ENCODE results near the gene ARMH4. TPM values are rescaled to one million over a fixed set of nuclear protein-coding genes. Genes with fewer than 3 reads are reported as not detected.

The ARMH4 gene
- polyA plus RNA-seq, 3 donors, result 0.07 TPM; not detected in 2

DNA sequence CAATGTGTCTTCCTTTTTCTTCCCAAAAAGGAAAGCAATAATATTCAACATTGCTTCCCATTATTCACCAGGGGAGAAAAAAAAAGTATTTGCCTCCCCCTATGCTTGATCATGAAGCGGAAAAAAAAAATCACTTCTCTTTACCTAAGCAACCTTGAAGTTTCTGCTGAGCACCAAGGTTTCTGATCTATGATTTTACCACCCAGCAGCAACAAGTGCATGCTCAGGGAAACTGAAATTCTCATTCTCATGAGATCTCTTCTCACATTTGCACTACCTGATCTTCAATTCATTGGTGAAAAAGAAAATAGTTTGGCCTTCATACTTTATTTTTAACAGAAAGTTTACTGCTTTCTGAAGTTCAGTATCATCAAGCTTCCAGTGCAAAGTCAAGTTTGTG, 125.8 kb downstream of the ARMH4 start:
- no peak overlapping the region for H3K9ac ChIP-seq (ENCODE audit: insufficient read depth, low read length, poor library complexity, severe bottlenecking)
- TF ChIP-seq, protein P1, sequence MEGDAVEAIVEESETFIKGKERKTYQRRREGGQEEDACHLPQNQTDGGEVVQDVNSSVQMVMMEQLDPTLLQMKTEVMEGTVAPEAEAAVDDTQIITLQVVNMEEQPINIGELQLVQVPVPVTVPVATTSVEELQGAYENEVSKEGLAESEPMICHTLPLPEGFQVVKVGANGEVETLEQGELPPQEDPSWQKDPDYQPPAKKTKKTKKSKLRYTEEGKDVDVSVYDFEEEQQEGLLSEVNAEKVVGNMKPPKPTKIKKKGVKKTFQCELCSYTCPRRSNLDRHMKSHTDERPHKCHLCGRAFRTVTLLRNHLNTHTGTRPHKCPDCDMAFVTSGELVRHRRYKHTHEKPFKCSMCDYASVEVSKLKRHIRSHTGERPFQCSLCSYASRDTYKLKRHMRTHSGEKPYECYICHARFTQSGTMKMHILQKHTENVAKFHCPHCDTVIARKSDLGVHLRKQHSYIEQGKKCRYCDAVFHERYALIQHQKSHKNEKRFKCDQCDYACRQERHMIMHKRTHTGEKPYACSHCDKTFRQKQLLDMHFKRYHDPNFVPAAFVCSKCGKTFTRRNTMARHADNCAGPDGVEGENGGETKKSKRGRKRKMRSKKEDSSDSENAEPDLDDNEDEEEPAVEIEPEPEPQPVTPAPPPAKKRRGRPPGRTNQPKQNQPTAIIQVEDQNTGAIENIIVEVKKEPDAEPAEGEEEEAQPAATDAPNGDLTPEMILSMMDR (IDR thresholded peaks at IDR 0.05), result no peak
- Mint-ChIP-seq H3K4me3 (no peak overlapping the region), H3K27me3 (ENCODE audit: low read depth in 3 of 3) (no peaks in the 10 kb centered on the region), H3K36me3 (no peaks in the 10 kb centered on the region), H3K27ac (no peak overlapping the region), H3K9me3 (peaks cover 0 to 9% (median 0%) of the 10 kb centered on the region in 7 donors), H3K4me1 (no peaks in the 10 kb centered on the region)
- H3K79me2 ChIP-seq (ENCODE audit: insufficient read depth, low read length), result no peaks in the 10 kb centered on the region
- H3K36me3 ChIP-seq (replicated peaks in 1 of 2; ENCODE audit: control insufficient read depth in 1 of 2, insufficient read depth in 2 of 2, low read length in 2 of 2), result no peaks in the 10 kb centered on the region
- H3K4me2 ChIP-seq (replicated peaks; ENCODE audit: extremely low read depth, low read length, poor library complexity, severe bottlenecking), result no peak overlapping the region
- H3K4me3 ChIP-seq (replicated peaks in 1 of 3; ENCODE audit: low read depth in 2 of 3, low read length in 3 of 3), result no peak overlapping the region
- no peaks in the 10 kb centered on the region for H3K4me1 ChIP-seq (ENCODE audit: control insufficient read depth in 1 of 2, insufficient read depth in 2 of 2, low read length in 2 of 2)
- H3K9me3 ChIP-seq (replicated peaks in 1 of 2; ENCODE audit: control insufficient read depth in 1 of 2, insufficient read depth in 1 of 2, low read length in 2 of 2), result no peaks in the 10 kb centered on the region
- H4K20me1 ChIP-seq (ENCODE audit: insufficient read depth, low read length), result no peaks in the 10 kb centered on the region
- no CpG with 5 or more reads among the region's 1 CpG for WGBS (ENCODE audit: insufficient coverage)
- H2AFZ ChIP-seq (ENCODE audit: insufficient read depth, low read depth, low read length, poor library complexity, severe bottlenecking), result no peak overlapping the region
- DNase-seq, result no peak
- no peaks in the 10 kb centered on the region for H3K27me3 ChIP-seq (ENCODE audit: control insufficient read depth in 2 of 2, insufficient read depth in 2 of 2, low read length in 2 of 2)
- H3K27ac ChIP-seq (ENCODE audit: low read depth in 1 of 2, low read length in 2 of 2), result no peak overlapping the region
- intact Hi-C loops (cut with micrococcal nuclease), result no loop called here

DNA sequence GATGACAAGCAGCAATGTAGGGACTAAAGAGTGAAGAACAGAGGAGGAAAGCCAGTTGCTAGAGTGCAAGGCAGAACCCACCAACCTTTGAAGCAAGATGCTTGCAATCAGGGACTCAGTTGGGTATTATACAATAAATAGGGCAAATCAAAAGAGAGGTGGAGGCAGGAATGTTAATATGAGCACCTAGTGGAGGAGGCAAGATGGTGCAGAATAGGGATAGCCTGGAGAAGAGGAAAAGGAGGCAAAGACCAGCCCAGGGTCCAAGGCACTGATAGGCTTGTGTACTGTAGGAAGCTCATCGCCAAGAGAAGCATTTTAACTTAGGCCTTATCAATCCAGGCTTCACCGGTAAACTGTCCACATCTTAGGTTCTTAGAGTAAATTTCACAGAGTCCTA, 137.2 kb downstream of the ARMH4 start:
- Histone ChIP-seq H4K20me1 (ENCODE audit: insufficient read depth, low read length) (no peaks in the 10 kb centered on the region), H3K4me2 (replicated peaks; ENCODE audit: extremely low read depth, low read length, poor library complexity, severe bottlenecking) (no peak overlapping the region), H2AFZ (ENCODE audit: insufficient read depth, low read depth, low read length, poor library complexity, severe bottlenecking) (no peak overlapping the region), H3K9me3 (replicated peaks in 1 of 2; ENCODE audit: control insufficient read depth in 1 of 2, insufficient read depth in 1 of 2, low read length in 2 of 2) (no peaks in the 10 kb centered on the region), H3K79me2 (ENCODE audit: insufficient read depth, low read length) (no peaks in the 10 kb centered on the region), H3K4me3 (replicated peaks in 1 of 3; ENCODE audit: low read depth in 2 of 3, low read length in 3 of 3) (no peak overlapping the region), H3K4me1 (ENCODE audit: control insufficient read depth in 1 of 2, insufficient read depth in 2 of 2, low read length in 2 of 2) (no peaks in the 10 kb centered on the region), H3K27me3 (ENCODE audit: control insufficient read depth in 2 of 2, insufficient read depth in 2 of 2, low read length in 2 of 2) (no peaks in the 10 kb centered on the region), H3K9ac (ENCODE audit: insufficient read depth, low read length, poor library complexity, severe bottlenecking) (no peak overlapping the region), H3K27ac (ENCODE audit: low read depth in 1 of 2, low read length in 2 of 2) (no peak overlapping the region), H3K36me3 (replicated peaks in 1 of 2; ENCODE audit: control insufficient read depth in 1 of 2, insufficient read depth in 2 of 2, low read length in 2 of 2) (no peaks in the 10 kb centered on the region)
- peaks cover 0 to 3% (median 0%) of the 10 kb centered on the region in 3 donors for H3K27me3 Mint-ChIP-seq (ENCODE audit: low read depth in 3 of 3)
- no peak for DNase-seq
- WGBS (ENCODE audit: insufficient coverage), result no CpG with 5 or more reads among the region's 2 CpGs
- intact Hi-C loops (cut with micrococcal nuclease), result no loop called here
- no peaks in the 10 kb centered on the region for H3K4me1 Mint-ChIP-seq
- TF ChIP-seq, protein P1 (IDR thresholded peaks at IDR 0.05), result no peak
- H3K4me3 Mint-ChIP-seq, result no peak overlapping the region
- no peaks in the 10 kb centered on the region for H3K36me3 Mint-ChIP-seq
- peaks cover 0 to 6% (median 0%) of the 10 kb centered on the region in 7 donors for H3K9me3 Mint-ChIP-seq
- H3K27ac Mint-ChIP-seq, result peak overlapping the region in 1 of 7 donors; percentile 36

All from CD14-positive monocyte (primary cell).